Activated naive CD4-positive, alpha-beta T cell treated with anti-CD3 and anti-CD28 coated beads, Interleukin-2, amount 50 U/mL, for 72 hours (primary cell): ENCODE measurements around the gene ZDHHC14. TPM values are rescaled to one million over a fixed set of nuclear protein-coding genes. Genes with fewer than 3 reads are reported as not detected.
"Not testable (repeated sequence)": the region's sequence is repeated elsewhere in the genome, so short reads cannot be mapped to it uniquely, and the experiment has no call there.

Experiments used
- ATAC-seq, 2 donors: fragments of 150-1000 bp; cut with Tn5 transposase; 2 replicates each; pipeline ENCODE4 v1.10.0; 2021; ENCODE audit warnings: mild to moderate bottlenecking in 2 of 2, moderate library complexity in 2 of 2
- DNase-seq, 2 donors: peaks; one replicate each; pipeline ENCODE4 v3.0.0; 2021 to 2022; ENCODE audit warnings: low spot score in 2 of 2
- H3K27ac Mint-ChIP-seq, 2 donors: one replicate each; pipeline ENCODE4 v1.8.0; 2022; ENCODE audit warnings: mild to moderate bottlenecking in 2 of 2, mixed read lengths in 2 of 2
- H3K36me3 Mint-ChIP-seq, 2 donors: one replicate each; pipeline ENCODE4 v1.8.0; 2022; ENCODE audit warnings: mixed read lengths in 2 of 2
- H3K9me3 Mint-ChIP-seq, 2 donors: one replicate each; pipeline ENCODE4 v1.8.0; 2022; ENCODE audit warnings: mixed read lengths in 2 of 2
- total RNA-seq, 2 donors: library from RNA; stranded (reverse); gene quantifications; one replicate each; pipeline ENCODE4 v1.2.3, GENCODE V29; 2022

Gene ZDHHC14
- total RNA-seq, 2 donors from 2014 or later = 0.91 to 3.7 TPM

- no peak for DNase-seq
- Mint-ChIP-seq H3K9me3 (no peaks in the 10 kb centered on the region), H3K27ac (no peak overlapping the region), H3K36me3 (no peaks in the 10 kb centered on the region)
- no peak for ATAC-seq
These were observed 308.1 kb downstream of the ZDHHC14 start for GRCh38 chr6:157688960-157689599.

- Mint-ChIP-seq H3K27ac (no peak overlapping the region), H3K36me3 (no peaks in the 10 kb centered on the region), H3K9me3 (no peaks in the 10 kb centered on the region)
- no peak for ATAC-seq
- DNase-seq = no peak
These were observed 308.9 kb downstream of the ZDHHC14 start for GRCh38 chr6:157689875-157690274.

DNA sequence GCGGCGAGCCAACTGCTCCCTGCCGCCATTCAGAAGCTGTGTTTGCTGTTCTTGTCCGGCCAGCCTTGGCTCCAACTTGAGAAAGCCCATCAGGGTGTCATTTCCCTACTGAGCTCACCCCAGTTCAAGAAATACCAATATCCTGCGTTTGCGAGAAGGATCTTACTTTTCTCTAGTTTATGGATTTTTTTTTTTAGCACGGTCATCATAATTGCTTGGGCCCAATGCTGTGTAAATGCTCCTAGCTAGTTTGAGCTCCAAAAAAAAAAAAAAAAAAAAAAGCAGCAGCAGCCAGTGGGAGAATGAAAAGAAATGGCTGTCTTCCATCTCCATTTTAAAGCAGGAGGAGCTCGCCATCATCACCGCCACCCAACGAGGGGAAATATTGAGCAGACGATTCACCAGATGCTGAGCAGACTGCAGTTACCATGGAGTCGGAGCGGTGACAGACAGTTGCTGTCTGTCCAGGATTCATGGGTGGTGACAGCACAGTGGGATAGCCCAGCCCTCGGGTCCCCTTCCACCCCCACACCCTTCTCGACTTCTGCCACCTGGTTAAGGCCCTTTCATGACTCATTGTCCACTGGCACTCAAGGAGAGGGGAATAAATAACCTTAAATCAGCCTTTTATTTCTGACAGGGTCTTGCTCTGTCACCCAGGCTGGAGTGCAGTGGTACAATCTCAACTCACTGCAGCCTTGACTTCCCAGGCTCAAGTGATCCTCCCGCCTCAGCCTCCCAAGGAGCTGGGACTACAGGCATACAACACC lies 309.6 kb downstream of the ZDHHC14 start:
- ATAC-seq (no peak), DNase-seq (no peak)
- Mint-ChIP-seq H3K36me3 (no peaks in the 10 kb centered on the region), H3K9me3 (no peaks in the 10 kb centered on the region), H3K27ac (no peak overlapping the region)

GRCh38 chr6:157691621-157692020 lies 310.6 kb downstream of the ZDHHC14 start:
- not testable (repeated sequence) for H3K36me3 Mint-ChIP-seq, DNase-seq, H3K9me3 Mint-ChIP-seq, H3K27ac Mint-ChIP-seq, ATAC-seq

GRCh38 chr6:157693867-157694266 lies 312.9 kb downstream of the ZDHHC14 start:
- ATAC-seq = no peak
- DNase-seq = no peak
- Mint-ChIP-seq H3K27ac (no peak overlapping the region), H3K9me3 (peaks cover 0 to 6% of the 10 kb centered on the region in 2 donors), H3K36me3 (no peaks in the 10 kb centered on the region)

GRCh38 chr6:157695301-157696040 lies 314.5 kb downstream of the ZDHHC14 start:
- Mint-ChIP-seq H3K9me3 (peaks cover 0 to 6% of the 10 kb centered on the region in 2 donors), H3K27ac (peak overlapping the region in 1 of 2 donors; percentile 7), H3K36me3 (no peaks in the 10 kb centered on the region)
- DNase-seq (no peak), ATAC-seq (no peak)

GRCh38 chr6:157699777-157700636 lies 319.0 kb downstream of the ZDHHC14 start:
- Mint-ChIP-seq H3K9me3 (peaks cover 0 to 6% of the 10 kb centered on the region in 2 donors), H3K36me3 (no peaks in the 10 kb centered on the region), H3K27ac (no peak overlapping the region)
- no peak for ATAC-seq
- no peak for DNase-seq

GRCh38 chr6:157706351-157706750 lies 325.4 kb downstream of the ZDHHC14 start:
- not testable (repeated sequence) for DNase-seq, H3K9me3 Mint-ChIP-seq, ATAC-seq, H3K36me3 Mint-ChIP-seq, H3K27ac Mint-ChIP-seq

- DNase-seq = no peak
- Mint-ChIP-seq H3K27ac (no peak overlapping the region), H3K36me3 (no peaks in the 10 kb centered on the region), H3K9me3 (no peaks in the 10 kb centered on the region)
- no peak for ATAC-seq
These were observed 325.9 kb downstream of the ZDHHC14 start for GRCh38 chr6:157706883-157707282.

DNA sequence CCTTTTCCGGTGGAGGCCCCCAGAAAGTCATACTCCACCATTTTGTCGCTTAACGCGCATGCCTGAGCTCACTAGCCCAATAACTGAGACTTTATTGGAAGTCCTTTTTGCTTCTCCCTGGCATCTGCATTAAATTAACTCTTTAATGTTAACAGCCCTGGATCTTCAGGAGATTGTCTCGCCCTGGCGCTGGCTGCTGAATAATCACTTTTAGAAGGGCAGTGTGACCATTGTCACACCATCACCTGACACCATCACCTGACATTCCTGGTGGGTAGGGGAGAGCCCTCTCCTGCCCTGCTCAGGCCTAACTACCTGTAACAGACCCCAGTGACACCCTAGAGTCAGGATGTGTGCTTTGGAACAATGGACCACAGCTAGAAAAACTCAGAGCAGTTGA lies 326.6 kb downstream of the ZDHHC14 start:
- H3K36me3 Mint-ChIP-seq = no peaks in the 10 kb centered on the region
- ATAC-seq (no peak), DNase-seq (no peak)
- no peak overlapping the region for H3K27ac Mint-ChIP-seq
- H3K9me3 Mint-ChIP-seq = no peaks in the 10 kb centered on the region

DNA sequence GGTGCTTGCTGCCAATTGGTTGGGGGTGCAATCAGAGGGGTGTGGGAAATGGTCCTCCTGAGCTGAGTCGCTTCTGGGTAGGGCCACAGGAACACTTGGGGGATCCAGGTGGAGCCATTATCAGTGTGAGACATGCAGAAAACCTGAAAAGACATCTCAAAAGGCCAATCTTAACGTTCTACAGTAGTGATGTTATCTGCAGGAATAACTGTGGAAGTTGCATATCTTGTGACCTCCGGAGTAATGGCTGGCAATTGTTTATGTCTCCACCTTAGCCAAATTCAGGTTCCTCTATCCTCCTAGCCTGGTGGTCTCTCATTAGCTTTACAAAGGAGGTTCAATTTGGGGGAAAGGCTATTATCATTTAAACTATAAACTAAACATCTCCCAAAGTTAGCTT lies 327.2 kb downstream of the ZDHHC14 start:
- no peaks in the 10 kb centered on the region for H3K36me3 Mint-ChIP-seq
- ATAC-seq (no peak), DNase-seq (no peak)
- H3K27ac Mint-ChIP-seq = no peak overlapping the region
- no peaks in the 10 kb centered on the region for H3K9me3 Mint-ChIP-seq

DNA sequence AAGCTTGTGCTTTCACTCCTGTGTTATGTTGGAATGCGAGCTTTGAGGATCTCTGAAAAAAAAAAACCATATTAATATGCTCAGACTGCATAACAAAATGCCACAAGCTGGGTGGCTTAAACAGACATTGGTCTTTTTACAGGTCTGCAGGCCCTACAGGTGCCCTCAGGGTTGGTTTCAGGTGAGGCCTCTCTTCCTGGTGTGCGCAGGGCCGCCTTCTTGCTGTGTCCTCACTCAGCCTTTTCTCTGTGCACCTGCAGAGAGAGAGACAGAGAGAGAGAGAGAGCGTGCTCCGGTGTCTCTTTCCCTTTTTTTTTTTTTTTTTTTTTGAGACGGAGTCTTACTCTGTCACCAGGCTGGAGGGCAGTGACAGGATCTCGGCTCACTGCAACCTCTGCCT lies 327.9 kb downstream of the ZDHHC14 start:
- no peaks in the 10 kb centered on the region for H3K36me3 Mint-ChIP-seq
- DNase-seq (no peak), ATAC-seq (no peak)
- no peak overlapping the region for H3K27ac Mint-ChIP-seq
- H3K9me3 Mint-ChIP-seq = no peaks in the 10 kb centered on the region

- DNase-seq (no peak), ATAC-seq (no peak)
- Mint-ChIP-seq H3K9me3 (no peaks in the 10 kb centered on the region), H3K36me3 (no peaks in the 10 kb centered on the region), H3K27ac (no peak overlapping the region)
These were observed 328.6 kb downstream of the ZDHHC14 start for GRCh38 chr6:157709555-157709954.

DNA sequence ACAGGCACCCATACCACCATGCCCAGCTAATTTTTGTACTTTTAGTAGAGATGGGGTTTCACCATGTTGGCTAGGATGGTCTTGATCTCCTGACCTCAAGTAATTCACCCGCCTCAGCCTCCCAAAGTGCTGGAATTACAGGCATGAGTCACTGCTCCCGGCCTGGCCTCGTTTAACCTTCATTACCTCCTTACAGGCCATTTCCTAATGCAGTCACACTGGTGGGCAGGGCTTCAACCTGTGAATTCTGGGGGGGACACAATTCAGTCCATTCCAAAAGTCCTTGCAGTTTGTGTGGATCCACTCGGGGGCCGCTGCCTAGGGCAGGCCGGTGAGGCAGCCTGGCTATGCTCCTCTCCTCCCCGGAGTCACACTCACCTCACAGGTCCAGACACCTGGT lies 329.6 kb downstream of the ZDHHC14 start:
- H3K9me3 Mint-ChIP-seq = no peaks in the 10 kb centered on the region
- H3K36me3 Mint-ChIP-seq = no peaks in the 10 kb centered on the region
- H3K27ac Mint-ChIP-seq = no peak overlapping the region
- ATAC-seq (no peak), DNase-seq (no peak)

GRCh38 chr6:157711060-157711459 lies 330.1 kb downstream of the ZDHHC14 start:
- DNase-seq (no peak), ATAC-seq (peak in 1 of 2 donors; percentile 31)
- Mint-ChIP-seq H3K36me3 (no peaks in the 10 kb centered on the region), H3K9me3 (no peaks in the 10 kb centered on the region), H3K27ac (no peak overlapping the region)

GRCh38 chr6:157712585-157713295 lies 331.8 kb downstream of the ZDHHC14 start:
- Mint-ChIP-seq H3K27ac (no peak overlapping the region), H3K36me3 (no peaks in the 10 kb centered on the region), H3K9me3 (no peaks in the 10 kb centered on the region)
- DNase-seq (no peak), ATAC-seq (no peak)
